ENCODE measurements around the gene WDR62.

GRCh38 chr19:36061367-36061766 is 6.7 kb downstream of the WDR62 start:
- TF ChIP-seq CTCF (IDR thresholded peaks at IDR 0.05) = no peak
- TF ChIP-seq POLR2A (IDR thresholded peaks at IDR 0.05) = no peak
